ENCODE results near the gene CAP1.
"Not testable (repeated sequence)": the region's sequence is repeated elsewhere in the genome, so short reads cannot be mapped to it uniquely, and the experiment has no call there.

The CAP1 gene, protein sequence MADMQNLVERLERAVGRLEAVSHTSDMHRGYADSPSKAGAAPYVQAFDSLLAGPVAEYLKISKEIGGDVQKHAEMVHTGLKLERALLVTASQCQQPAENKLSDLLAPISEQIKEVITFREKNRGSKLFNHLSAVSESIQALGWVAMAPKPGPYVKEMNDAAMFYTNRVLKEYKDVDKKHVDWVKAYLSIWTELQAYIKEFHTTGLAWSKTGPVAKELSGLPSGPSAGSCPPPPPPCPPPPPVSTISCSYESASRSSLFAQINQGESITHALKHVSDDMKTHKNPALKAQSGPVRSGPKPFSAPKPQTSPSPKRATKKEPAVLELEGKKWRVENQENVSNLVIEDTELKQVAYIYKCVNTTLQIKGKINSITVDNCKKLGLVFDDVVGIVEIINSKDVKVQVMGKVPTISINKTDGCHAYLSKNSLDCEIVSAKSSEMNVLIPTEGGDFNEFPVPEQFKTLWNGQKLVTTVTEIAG

GRCh38 chr1:40040511-40041465, at the start of gene CAP1:
Gene CAP1, plus strand, starts transcription at chr1:40040729. Its CDS starts 18,618 bp downstream, at chr1:40059347.
- peak; percentile 100 for DNase-seq

- DNase-seq = no peak
Measured at GRCh38 chr1:39992234-39992633, 48.3 kb upstream of the CAP1 start.

GRCh38 chr1:39992888-39993287, 47.6 kb upstream of the CAP1 start:
- no peak for DNase-seq

GRCh38 chr1:39995973-39996393, 44.5 kb upstream of the CAP1 start:
- no peak for DNase-seq

DNA sequence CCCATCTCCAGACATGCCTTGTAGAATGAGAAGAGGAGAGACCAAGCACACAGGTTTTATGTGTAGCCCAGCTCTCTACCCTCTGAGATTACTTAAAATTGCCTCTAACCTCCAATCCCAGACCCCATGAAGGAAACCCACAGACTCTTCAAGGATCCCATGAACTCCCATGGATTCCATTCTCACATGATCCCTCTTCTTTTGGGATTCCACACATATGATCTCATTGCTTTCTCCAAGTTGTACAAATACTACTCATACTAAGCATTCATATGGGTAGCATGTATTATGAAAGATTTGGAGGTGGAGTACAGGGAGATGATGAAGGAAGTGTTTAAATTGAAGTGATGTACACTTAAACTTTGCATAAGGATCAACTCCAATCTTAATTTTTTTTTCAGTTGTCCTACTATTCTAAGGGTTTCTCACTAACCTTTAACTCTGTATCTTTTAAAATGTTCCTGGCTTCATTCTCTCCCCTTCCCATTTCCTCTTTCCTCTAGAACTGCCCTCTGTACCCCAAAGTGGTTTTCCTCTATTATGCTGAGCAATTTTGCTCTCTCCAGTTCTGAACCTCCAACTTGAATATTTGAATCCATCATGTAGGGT, 44.0 kb upstream of the CAP1 start:
- no peak for DNase-seq

GRCh38 chr1:40001456-40001855, 39.1 kb upstream of the CAP1 start:
- no peak for DNase-seq

DNA sequence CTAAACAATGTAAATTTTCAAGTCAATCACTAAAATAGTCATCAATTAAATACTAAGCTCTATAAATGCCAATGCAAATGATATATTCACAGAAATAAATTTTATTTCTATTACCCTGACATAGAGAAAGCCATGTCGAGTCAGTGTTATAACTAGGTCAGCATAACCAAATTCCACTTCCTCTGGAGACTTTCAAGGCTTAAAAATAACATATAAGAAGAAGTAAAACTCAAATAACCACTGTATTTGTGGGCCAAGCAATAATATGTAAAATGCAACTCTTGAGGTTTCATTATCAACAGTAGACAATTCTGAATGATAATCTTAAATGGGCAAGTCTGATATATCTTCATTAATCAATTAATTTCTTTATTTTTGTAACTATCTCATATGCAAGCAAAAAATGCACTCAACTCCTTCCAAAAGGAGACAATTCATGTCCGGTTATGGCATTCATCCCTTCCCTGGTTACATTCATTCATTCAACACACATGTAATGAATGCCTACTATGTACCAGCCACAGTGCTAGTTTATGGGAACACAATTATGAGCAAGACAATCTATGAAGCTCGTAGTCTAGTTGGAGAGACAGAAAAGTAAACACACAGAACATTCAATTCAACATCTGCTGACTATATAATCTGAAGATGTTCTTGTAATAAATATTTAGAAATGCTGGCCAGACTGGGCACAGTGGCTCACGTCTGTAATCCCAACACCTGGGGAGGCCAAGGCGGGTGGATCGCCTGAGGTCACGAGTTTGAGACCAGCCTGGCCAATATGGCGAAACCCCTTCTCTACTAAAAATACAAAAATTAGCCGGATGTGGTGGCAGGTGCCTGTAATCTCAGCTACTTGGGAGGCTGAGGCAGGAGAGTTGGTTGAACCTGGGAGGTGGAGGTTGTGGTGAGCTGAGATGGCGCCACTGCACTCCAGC, 37.1 kb upstream of the CAP1 start:
- no peak for DNase-seq

- DNase-seq = no peak
Measured at GRCh38 chr1:40004857-40005256, 35.7 kb upstream of the CAP1 start.

DNA sequence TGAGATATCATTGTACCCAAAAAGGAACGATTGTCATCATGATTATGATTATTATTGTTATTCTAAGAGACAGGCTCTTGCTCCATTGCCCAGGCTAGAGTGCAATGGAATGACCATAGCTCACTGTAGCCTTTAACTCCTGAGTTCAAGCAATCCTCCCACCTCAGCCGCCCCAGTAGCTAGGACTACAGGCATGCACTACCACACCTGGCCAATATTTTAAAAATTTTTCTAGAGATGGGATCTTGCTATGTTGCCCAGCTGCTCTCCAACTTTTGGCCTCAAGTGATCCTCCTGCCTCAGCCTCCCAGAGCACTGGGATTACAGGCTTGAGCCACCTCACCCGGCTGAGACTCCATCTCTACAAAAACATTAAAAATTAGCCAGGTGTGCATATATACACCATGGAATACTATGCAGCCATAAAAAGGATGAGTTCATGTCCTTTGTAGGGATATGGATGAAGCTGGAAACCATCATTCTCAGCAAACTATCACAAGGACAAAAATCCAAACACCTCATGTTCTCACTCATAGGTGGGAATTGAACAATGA, 33.0 kb upstream of the CAP1 start:
- not testable (repeated sequence) for DNase-seq

DNA sequence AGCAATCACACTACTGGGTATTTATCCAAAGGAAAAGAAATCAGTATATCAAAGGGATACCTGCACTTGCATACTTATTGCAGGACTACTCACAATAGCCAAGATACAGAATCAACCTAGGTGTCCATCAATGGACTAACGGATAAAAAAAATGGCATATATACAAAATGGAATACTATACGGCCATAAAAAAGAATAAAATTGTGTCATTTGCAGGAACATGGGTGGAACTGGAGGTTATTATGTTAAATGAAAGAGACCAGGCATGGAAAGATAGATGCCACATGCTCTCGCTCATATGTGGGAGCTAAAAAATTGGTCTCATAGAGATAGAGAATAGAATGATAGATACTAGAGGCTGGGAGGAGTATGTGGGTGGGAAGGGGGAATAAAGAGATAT, 29.3 kb upstream of the CAP1 start:
- DNase-seq = no peak

- DNase-seq = no peak
Measured at GRCh38 chr1:40014253-40014706, 26.2 kb upstream of the CAP1 start.

DNA sequence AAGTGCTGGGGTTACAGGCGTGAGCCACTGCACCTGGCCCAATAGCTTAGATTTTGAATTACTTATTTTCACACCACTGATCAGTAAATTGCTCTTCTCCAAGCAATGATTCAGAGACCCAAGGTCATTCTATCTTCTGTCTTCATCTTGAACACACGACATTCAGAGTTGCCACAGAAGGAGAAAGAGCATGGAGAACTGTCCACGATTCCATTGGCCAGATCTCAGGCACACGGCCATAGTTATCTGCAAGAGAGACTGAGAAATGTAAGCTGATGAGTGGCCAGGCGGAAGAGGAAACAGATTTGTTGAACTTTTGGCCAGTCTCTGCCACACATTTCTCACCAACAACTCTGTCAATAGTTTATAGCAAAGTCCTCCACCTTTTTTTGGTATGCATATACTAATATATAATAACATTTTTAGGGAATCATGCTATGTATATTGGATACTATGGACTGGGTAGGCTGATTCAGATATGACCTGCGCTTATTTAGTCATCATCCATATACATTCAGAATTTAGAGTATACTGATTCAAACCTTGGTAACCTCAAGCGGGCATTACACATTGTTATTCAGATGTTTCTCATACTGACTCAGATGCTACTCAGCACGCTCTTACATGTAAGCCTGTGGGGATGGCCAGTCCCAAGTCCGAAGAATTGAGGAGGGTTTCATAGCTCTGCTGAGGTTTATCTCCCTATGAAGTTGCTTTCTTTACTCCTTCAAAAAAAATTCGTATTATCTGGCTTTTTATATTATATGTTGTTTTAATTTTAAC, 25.5 kb upstream of the CAP1 start:
- DNase-seq = no peak

DNA sequence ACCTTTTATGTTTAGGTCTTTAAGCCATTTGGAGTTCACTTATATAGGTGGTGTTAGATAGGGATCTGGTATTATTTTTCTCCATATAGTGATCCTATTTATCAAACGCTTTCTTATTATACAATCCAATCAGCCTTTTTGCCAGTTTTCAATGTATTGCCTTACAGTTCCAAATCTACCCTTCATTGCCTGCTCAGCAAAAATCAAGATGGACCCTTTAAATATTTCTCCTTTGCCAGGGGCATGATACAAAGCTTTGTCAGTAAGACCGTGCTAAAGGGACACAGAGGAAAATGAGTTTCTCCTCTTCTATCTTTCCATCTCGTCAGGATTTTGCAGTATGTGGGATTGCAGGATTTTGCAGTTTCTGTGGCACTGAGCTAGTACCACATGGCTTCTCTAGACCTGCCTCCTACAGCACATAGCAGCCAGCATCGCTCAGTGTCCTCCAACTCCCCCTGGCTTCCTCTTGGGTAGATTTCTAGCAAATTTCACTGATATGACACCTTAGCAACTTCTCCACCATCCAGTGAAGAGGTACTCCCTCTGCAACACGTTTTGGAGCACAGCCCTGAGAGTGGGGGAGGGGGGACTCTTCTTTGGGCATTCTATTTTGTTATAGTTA, 22.5 kb upstream of the CAP1 start:
- DNase-seq = no peak

DNA sequence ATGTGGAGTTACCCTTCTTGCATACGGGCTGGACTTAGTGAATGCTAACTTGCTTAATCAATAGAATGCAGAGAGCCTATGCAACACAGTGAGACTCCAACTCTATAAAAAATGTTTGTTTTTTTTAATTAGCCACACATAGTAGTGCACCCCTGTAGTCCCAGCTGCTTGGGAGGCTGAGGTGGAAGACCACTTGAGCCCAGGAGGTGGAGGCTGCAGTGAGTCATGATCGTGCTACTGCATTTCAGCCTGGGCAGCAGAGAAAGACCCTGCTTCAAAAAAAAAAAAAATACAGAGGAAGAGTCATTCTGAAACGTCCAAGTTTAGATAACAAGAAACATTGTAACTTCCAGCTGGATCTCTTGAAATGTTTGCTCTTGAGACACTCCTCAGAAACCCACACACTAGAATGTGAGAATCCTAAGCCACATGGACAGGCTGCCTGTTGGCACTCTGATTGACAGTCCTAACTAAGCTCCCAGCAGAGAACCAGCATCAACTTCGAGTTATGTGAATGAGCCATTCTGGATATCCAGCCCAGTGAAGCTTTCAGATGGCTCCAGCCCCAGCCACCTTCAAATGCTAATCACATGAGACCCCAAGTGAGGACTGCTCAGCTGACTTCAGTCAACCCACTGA, 20.0 kb upstream of the CAP1 start:
- DNase-seq = no peak

DNA sequence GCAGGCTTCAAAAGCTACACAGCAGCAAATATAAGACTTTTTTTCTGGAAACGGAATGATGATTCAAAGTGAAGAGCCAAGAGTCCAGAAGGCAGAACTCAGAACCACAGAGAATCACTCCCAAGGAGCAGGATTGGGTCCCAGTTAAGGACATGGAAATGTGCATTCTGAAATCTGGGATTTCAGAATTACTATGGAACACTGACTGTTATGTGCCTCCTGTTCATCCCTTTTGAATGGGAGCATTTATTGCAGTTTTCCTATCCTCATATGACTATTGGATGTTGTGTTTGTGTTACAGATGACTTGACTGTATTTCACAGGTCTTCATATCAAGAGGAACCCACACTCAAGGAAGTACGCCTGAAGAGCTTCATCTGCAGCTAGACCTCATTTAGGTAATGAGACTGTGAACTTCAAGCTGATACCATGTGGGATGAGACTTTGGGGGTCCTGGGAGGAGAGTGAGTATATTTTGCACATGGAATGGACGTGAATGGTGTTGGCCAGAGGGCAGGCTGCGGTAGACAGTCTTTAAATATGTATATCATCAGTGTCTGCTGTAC, 17.1 kb upstream of the CAP1 start:
- DNase-seq = no peak

- no peak for DNase-seq
Measured at GRCh38 chr1:40024671-40025070, 15.9 kb upstream of the CAP1 start.

DNA sequence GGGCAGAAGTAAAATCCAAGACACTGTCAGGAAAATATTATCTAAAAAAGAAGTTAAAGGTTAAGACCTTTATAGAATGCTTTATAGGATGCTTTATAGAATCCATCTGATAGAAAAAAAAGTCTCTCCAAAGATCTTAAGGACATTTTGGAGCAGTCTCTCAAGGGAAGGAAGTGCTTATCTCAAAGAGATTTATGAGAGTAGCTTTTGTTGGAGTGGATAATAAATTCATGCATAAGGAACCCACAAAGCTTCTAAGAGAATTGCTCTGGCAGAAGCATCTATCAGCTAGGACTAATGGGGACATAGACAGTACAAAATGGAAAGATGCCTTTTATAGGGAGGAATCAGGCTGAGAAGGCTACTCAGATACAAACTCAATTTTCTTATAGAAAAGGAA, 12.9 kb upstream of the CAP1 start:
- DNase-seq = no peak

GRCh38 chr1:40029608-40030007, 10.9 kb upstream of the CAP1 start:
- DNase-seq = no peak

- DNase-seq = no peak
Measured at GRCh38 chr1:40030528-40031135, 9.9 kb upstream of the CAP1 start.

Data from activated T-cell treated with anti-CD3 and anti-CD28 coated beads, Interleukin-2, amount 50 U/mL, for 1 hour (primary cell).